OCI-LY1 (cell line): ENCODE measurements around the gene NDUFB6.
A peak's percentile ranks its signal among the peaks of the same experiment; 100 is the strongest.

ENCODE experiments used
- H2AFZ ChIP-seq: fragments of 200-600 bp; sonication (generic), shearing (Covaris generic); 2 replicates; pipeline ENCODE4 v1.6.0; 2014; ENCODE audit warnings: antibody characterized with exemption, mild to moderate bottlenecking, low read length
- H3F3A ChIP-seq: fragments of 200-600 bp; sonication (generic), shearing (Covaris generic); 2 replicates; pipeline ENCODE4 v1.6.0; 2014; ENCODE audit warnings: mild to moderate bottlenecking, antibody characterized with exemption, low read length, moderate library complexity; ENCODE audit not compliant: insufficient read depth
- H3K27ac ChIP-seq: fragments of 200-600 bp; sonication (generic); 2 replicates; pipeline ENCODE4 v1.5.1; 2014; ENCODE audit warnings: low read length, mixed run types, mild to moderate bottlenecking, low read depth; ENCODE audit not compliant: poor library complexity, severe bottlenecking
- H3K27me3 ChIP-seq: fragments of 200-600 bp; sonication (generic); 2 replicates; pipeline ENCODE4 v1.6.0; 2014; ENCODE audit warnings: antibody characterized with exemption, mild to moderate bottlenecking, low read length, moderate library complexity; ENCODE audit not compliant: insufficient read depth
- H3K36me3 ChIP-seq: fragments of 200-600 bp; sonication (generic); 2 replicates; pipeline ENCODE4 v1.6.1; 2014; ENCODE audit warnings: mild to moderate bottlenecking, antibody characterized with exemption, low read length, moderate library complexity, mixed read lengths; ENCODE audit not compliant: insufficient read depth
- H3K4me1 ChIP-seq: fragments of 200-600 bp; sonication (generic); 2 replicates; pipeline ENCODE4 v1.5.1; 2014; ENCODE audit warnings: mild to moderate bottlenecking, low read length, moderate library complexity; ENCODE audit not compliant: insufficient read depth, severe bottlenecking
- H3K4me2 ChIP-seq: fragments of 200-600 bp; sonication (generic), shearing (Covaris generic); 2 replicates; pipeline ENCODE4 v1.6.1; 2014; ENCODE audit warnings: low read length
- H3K4me3 ChIP-seq: fragments of 200-600 bp; sonication (generic); 2 replicates; pipeline ENCODE4 v1.5.1; 2014; ENCODE audit warnings: low read length, low read depth, mild to moderate bottlenecking, mixed read lengths; ENCODE audit not compliant: poor library complexity, severe bottlenecking
- H3K79me2 ChIP-seq: fragments of 200-600 bp; shearing (Covaris generic); 2 replicates; pipeline ENCODE4 v1.6.1; 2016; ENCODE audit warnings: mixed run types, low read length, mixed read lengths; ENCODE audit not compliant: insufficient read depth
- H3K9ac ChIP-seq: fragments of 200-600 bp; sonication (generic), shearing (Covaris generic); 2 replicates; pipeline ENCODE4 v1.6.1; 2014; ENCODE audit warnings: mild to moderate bottlenecking, low read length, mixed read lengths
- H3K9me2 ChIP-seq: fragments of 200-600 bp; sonication (generic), shearing (Covaris generic); 2 replicates; pipeline ENCODE4 v1.6.1; 2014; ENCODE audit warnings: low read depth, mild to moderate bottlenecking, low read length, mixed read lengths
- H3K9me3 ChIP-seq: fragments of 200-600 bp; shearing (Covaris generic); 2 replicates; pipeline ENCODE4 v1.6.1; 2014; ENCODE audit warnings: low read length, mixed read lengths
- H4K20me1 ChIP-seq: fragments of 200-600 bp; sonication (generic), shearing (Covaris generic); 2 replicates; pipeline ENCODE4 v1.6.0; 2016; ENCODE audit warnings: mild to moderate bottlenecking, low read length; ENCODE audit not compliant: insufficient read depth
- EZH2 ChIP-seq: fragments of 200-600 bp; sonication (generic), shearing (Covaris generic); IDR thresholded peaks from 2 replicates; pipeline ENCODE4 v1.8.0; 2017; ENCODE audit warnings: borderline replicate concordance, mixed run types, mild to moderate bottlenecking, antibody characterized with exemption, low read length, moderate library complexity, mixed read lengths
- TF ChIP-seq, protein P1 (sequence below): fragments of 200-600 bp; sonication (generic), shearing (Covaris generic); IDR thresholded peaks from 2 replicates; pipeline ENCODE4 v1.5.1; 2017; ENCODE audit warnings: mild to moderate bottlenecking, antibody characterized with exemption, low read length, moderate library complexity, mixed read lengths

Gene NDUFB6

GRCh38 chr9:32526707-32527048 is 46.3 kb downstream of the NDUFB6 start:
- peaks cover 17% of the 10 kb centered on the region for H3K4me1 ChIP-seq
- H3K79me2 ChIP-seq: no peaks in the 10 kb centered on the region
- H3F3A ChIP-seq: no peaks in the 10 kb centered on the region
- H3K4me3 ChIP-seq: peak overlapping the region; percentile 65
- H3K9me3 ChIP-seq: peaks cover 4% of the 10 kb centered on the region
- peak overlapping the region; percentile 73 for H3K9ac ChIP-seq
- no peak overlapping the region for H3K27ac ChIP-seq
- H2AFZ ChIP-seq: no peak overlapping the region
- no peaks in the 10 kb centered on the region for H3K36me3 ChIP-seq
- no peaks in the 10 kb centered on the region for H4K20me1 ChIP-seq
- H3K4me2 ChIP-seq: peak overlapping the region; percentile 94
- no peak for TF ChIP-seq EZH2
- TF ChIP-seq, protein P1, sequence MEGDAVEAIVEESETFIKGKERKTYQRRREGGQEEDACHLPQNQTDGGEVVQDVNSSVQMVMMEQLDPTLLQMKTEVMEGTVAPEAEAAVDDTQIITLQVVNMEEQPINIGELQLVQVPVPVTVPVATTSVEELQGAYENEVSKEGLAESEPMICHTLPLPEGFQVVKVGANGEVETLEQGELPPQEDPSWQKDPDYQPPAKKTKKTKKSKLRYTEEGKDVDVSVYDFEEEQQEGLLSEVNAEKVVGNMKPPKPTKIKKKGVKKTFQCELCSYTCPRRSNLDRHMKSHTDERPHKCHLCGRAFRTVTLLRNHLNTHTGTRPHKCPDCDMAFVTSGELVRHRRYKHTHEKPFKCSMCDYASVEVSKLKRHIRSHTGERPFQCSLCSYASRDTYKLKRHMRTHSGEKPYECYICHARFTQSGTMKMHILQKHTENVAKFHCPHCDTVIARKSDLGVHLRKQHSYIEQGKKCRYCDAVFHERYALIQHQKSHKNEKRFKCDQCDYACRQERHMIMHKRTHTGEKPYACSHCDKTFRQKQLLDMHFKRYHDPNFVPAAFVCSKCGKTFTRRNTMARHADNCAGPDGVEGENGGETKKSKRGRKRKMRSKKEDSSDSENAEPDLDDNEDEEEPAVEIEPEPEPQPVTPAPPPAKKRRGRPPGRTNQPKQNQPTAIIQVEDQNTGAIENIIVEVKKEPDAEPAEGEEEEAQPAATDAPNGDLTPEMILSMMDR: no peak
- H3K27me3 ChIP-seq: no peaks in the 10 kb centered on the region
- H3K9me2 ChIP-seq: no peaks in the 10 kb centered on the region

GRCh38 chr9:32526041-32526706 is 46.8 kb downstream of the NDUFB6 start, which contains the start of gene RIGI:
RIGI (minus strand) TSS chr9:32526196; CDS start chr9:32526166, 30 bp downstream.
- no peaks in the 10 kb centered on the region for H3K27me3 ChIP-seq
- H3K4me1 ChIP-seq: peaks cover 17% of the 10 kb centered on the region
- peaks cover 4% of the 10 kb centered on the region for H3K9me3 ChIP-seq
- no peaks in the 10 kb centered on the region for H3K79me2 ChIP-seq
- H3K9ac ChIP-seq: peak within 1 kb of the TSS; percentile 73
- peak within 1 kb of the TSS; percentile 94 for H3K4me2 ChIP-seq
- TF ChIP-seq, protein P1: peak; percentile 66
- no peak for TF ChIP-seq EZH2
- H3K9me2 ChIP-seq: no peaks in the 10 kb centered on the region
- peak within 1 kb of the TSS; percentile 65 for H3K4me3 ChIP-seq
- no peaks in the 10 kb centered on the region for H3K36me3 ChIP-seq
- H3K27ac ChIP-seq: peak within 1 kb of the TSS; percentile 4
- H3F3A ChIP-seq: no peaks in the 10 kb centered on the region
- no peaks in the 10 kb centered on the region for H4K20me1 ChIP-seq
- 0 out of 2 replicates have a peak within 1 kb of the TSS, but pooled peaks have one; percentile 81 for H2AFZ ChIP-seq

DNA sequence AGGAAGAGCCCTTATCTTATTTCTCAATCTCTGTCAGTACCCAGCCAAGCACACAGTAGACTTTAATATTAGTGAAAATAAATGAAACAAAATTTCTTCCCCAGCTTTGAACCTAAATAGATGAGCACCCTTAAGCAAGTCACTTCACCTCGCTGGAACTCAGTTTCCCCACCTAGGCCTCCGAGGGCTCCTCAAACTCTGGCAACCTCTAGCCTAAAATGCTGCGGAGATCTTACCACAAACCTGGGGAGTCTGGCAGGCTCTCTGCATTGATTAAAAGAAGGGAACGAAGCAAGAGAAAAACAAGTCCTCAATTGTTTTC is 47.3 kb downstream of the NDUFB6 start:
- Histone ChIP-seq H3K36me3 (no peaks in the 10 kb centered on the region), H3K27ac (peak overlapping the region; percentile 4)

More for the DNA sequence above, 47.3 kb downstream of the NDUFB6 start:
- Histone ChIP-seq H2AFZ (0 out of 2 replicates have a peak overlapping the region, but pooled peaks have one; percentile 81), H3K27me3 (no peaks in the 10 kb centered on the region), H3K9me3 (peaks cover 4% of the 10 kb centered on the region), H3K9ac (peak overlapping the region; percentile 73), H3K4me1 (peaks cover 17% of the 10 kb centered on the region), H3K4me3 (peak overlapping the region; percentile 65), H4K20me1 (no peaks in the 10 kb centered on the region), H3K79me2 (no peaks in the 10 kb centered on the region), H3K4me2 (peak overlapping the region; percentile 94), H3F3A (no peaks in the 10 kb centered on the region), H3K9me2 (no peaks in the 10 kb centered on the region)
- no peak for TF ChIP-seq EZH2
- TF ChIP-seq, protein P1: no peak
